HG02623 (cell line): ENCODE measurements around the gene PMM1.
"Not testable (repeated sequence)": the region's sequence is repeated elsewhere in the genome, so short reads cannot be mapped to it uniquely, and the experiment has no call there.

Experiments used
- ATAC-seq: cut with Tn5 transposase; IDR thresholded peaks from one replicate; pipeline ENCODE4 v1.9.1; 2021; ENCODE audit warnings: moderate library complexity; ENCODE audit not compliant: unreplicated experiment

PMM1 gene

DNA sequence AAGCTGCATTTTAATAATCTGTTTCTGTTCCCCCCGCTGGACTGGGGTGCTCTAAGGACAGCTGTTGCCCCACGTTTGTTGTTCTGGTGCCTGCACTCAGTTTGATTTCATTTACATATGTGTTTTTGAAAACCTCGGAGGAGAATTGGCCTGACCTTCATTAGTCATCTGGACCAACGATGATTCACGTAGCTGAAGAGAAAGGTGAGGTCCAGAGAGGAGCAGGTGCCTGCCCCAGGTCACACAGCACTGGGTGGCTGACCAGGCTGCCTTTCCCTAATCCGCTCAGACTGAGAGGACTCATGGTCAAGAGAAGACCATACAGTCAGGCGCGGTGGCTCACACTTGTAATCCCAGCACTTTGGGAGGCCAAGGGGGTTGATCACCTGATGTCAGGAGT lies 25.1 kb downstream of the PMM1 start:
- no peak for ATAC-seq

DNA sequence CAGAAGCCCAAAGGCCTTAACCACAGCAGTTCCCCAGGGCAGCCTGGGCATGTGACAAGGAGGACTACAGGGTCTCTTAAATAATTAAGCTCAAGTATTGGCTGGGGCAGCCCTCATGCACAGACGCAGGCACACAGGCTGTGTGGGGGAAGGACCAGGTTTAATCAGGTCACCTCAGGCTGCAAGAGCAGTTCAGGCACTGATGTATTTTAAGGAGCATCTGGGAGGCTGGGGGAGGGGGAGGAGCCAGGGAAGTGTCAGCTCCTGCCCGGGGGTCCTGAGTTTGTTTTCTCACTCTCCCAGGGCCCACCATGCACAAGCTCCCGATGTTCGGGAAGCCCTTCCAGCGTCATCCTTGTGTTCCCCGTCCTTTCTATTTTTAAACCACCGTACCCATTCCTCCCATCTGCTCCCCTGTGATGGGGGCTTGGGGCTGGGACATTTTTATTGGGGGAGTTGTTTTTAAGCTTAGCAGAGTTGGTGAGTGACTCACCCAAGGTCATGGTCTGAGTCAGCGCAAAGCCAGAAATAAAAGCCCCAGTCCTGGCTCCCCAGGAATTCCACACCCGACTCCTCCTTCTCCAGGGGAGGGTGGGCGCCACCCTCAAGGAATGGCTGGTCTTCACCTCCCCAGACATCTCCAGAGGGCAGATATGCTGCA lies 26.5 kb downstream of the PMM1 start:
- ATAC-seq = no peak

DNA sequence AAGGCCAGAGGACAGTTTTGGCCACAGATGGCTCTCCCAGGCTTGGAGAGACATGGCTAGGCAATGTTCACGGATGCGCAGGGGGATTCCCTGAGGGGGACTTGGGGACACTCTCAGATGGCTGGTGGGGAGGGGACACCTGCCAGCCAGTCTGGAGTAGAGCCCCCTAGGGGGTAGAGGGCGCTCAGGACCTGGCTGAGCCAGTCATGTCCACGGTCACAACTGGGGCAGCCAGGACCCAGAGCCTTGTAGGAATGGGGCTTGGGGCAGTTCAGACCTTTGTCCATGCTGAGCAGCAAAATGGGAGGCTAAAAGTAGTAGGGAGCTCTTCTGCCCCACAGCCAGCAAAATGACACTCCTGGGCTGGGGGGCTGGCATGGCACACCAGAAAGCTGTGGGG lies 27.2 kb downstream of the PMM1 start:
- ATAC-seq = no peak

DNA sequence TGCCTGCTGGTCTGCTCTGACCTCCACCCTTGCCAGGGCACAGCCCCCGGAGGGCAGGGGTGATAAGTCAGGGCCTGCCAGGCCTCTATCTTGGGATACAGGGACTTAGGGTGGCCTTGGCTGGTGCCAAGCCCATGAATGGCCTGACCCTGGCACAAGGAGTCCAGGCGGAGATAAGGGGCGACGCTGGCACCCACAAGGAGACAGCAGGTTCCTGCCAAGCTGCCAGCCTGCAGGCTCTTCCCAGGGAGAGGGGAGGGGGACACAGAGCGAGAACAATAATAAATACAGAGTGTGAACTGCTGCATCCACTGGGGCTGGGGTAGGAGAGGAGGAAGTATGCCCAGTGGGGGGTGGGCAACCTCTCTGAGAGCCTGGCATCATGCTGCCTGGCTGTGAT lies 27.9 kb downstream of the PMM1 start:
- no peak for ATAC-seq

DNA sequence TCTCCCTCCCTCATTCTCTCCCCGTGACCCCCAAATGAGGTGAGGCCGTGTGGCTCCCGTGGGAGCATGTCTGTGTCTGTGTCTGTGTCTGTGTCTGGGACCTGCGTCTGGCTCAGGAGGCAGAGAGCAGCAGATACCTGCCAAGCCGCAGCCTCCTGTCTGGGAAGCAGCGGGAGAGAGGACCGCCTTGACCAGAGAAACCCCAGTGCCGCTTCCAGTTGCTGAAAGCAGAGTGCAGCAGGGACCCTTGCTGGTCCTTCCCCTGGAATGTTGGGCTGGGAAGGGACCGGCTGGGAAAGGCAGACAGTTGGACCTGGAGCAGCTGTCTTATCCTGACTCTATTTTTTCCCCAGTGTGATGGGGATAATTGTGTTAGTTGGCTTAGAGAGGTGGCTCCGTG lies 28.3 kb downstream of the PMM1 start:
- no peak for ATAC-seq

DNA sequence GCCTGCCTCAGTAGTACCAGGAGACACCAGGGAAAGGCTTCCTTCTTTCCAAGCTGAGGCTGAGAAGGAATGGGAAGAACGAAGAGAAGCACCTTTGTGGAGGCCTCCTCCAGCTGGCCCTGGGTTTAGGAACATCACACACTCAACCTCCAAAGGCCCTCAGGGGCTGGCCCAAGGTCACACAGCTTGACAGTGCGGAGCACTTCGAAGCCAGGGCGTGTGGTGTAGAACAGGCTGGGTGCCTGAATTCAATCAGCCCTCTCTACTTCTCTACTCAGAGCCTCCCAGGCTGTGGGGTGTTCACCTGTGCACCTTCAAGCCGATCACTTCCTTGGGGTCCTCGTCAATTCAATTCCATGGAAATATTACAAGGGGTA lies 29.6 kb downstream of the PMM1 start:
- ATAC-seq = no peak

DNA sequence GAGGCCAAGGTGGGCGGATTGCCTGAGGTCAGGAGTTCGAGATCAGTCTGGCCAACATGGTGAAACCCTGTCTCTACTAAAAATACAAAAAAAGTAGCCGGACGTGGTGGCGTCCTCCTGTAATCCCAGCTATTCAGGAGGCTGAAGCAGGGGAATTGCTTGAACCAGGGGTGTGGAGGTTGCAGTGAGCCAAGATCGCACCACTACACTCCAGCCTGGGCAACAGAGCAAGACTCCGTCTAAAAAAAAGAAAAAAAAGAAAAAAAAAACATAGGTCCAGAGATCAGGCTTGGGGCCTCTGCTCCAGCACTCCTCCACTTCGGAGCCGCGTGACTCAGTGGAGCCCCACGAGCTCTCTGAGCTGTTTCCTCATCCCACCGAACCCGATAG lies 31.4 kb downstream of the PMM1 start:
- ATAC-seq = not testable (repeated sequence)

DNA sequence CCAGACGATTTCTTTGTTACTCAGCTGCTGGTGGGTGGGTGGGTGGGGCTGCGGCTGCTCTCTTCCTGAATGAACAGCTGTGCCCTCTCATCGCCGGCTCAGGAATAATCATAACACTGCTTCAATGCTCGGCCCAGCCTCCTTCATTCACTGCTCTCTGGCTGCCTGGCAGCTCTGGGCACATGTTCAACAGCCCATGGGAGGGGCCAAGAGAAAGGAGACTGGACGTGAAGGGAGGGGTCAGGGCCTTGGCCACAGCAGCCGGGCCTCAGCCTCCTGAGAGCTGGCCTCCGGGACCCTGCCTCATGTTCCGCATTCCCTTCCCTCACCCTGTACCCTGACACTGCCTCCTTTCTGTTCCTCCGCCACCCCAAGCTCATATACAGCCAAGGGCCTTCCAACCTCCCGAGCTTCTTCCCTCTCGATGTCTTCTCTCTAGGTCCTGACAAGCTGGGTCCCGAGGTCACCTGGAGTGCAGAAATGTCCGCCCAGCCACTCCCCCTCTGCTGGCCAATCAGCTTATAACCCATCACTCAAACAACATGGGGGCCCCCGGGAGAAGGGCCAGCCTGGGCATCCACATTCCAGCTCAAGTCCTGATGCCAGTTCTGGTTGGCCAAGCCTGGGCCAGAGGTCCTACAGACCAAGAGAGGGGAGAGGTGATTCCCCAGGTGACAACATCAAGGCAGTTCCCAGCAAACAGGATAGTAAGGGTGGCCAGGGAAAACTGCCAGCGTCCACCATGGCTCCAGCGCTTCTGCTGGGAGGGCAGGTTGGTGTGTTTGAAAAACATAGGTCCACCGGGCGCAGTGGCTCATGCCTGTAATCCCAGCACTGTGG lies 32.0 kb downstream of the PMM1 start:
- no peak for ATAC-seq

DNA sequence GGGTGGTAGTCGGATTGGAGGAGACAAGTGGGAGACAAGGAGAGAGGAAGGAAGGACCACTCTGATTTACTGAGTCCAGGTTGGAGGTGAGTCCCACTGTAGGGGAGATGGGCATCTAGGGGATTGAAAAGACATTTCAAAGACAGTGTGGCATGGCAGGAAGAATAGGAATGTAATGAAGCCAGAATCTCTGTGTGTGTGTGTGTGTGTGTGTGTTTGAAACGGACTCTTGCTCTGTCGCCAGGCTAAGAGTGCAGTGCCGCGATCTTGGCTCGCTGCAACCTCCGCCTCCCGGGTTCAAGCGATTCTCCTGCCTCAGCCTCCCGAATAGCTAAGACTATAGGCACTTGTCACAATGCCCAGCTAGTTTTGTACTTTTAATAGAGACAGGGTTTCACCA lies 33.1 kb downstream of the PMM1 start:
- no peak for ATAC-seq

DNA sequence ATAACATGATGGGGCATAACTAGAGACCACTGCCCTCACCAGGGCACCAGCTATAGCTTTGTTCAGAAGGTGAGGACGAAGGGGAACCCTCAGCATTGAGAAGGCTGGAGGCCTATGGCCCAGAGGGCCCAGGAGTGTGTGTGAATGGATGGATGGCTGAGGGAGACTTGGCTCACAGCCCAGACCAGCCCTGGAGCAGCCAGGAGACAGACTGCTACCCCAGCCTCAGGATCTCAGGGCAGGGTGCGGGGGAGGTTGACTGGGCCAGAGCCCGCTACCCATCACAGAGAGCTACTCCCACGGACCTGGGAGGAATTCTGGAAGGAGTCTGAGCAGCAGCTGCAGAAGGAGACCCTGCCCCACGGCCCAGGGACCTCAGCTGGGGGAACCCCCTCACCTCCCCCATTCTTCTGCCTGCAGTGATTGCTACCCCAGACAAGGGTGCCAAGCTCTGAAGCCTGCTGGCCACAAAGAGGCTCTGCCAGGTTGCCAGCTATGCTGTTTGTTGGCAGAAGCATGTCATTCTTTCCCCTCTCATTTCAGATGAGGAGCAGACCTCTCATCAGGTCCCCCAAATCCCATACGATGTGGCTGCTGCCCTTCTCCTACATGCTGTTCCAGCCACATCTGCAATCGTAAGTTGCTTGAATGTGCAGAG lies 34.2 kb downstream of the PMM1 start:
- ATAC-seq = no peak

DNA sequence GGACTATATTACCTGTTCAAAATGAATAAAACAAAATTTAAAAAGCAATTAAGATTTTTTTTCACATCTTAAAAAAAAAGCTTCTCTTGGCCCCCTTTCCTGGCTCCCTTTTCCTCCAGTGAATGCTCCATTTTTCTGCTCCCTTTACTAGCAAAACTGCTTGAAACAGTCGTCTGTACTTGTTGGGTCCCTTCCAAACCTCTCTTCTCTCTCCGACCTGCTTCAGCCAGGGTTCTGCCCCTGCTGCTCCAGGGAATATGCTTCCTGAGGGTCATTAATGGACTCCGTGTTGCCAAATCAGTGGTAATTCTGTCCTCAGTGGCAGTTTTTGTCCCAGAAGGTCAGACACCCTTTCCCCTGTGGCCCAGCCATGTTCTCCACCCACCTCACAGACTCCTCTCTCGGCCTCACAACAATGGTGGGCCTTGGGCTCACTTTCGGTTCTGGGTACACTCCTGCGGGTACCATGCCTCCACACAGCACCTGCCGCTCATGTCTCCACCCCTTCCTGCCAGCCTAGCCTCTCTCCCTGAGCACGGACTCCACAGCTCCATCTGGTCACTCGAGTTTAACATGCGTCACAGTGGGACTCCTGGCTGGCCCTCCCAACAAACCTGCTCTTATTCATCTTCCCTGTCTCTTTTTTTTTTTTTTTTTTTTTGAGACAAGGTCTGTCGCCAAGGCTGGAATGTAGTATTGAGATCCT lies 37.6 kb downstream of the PMM1 start:
- ATAC-seq = no peak

DNA sequence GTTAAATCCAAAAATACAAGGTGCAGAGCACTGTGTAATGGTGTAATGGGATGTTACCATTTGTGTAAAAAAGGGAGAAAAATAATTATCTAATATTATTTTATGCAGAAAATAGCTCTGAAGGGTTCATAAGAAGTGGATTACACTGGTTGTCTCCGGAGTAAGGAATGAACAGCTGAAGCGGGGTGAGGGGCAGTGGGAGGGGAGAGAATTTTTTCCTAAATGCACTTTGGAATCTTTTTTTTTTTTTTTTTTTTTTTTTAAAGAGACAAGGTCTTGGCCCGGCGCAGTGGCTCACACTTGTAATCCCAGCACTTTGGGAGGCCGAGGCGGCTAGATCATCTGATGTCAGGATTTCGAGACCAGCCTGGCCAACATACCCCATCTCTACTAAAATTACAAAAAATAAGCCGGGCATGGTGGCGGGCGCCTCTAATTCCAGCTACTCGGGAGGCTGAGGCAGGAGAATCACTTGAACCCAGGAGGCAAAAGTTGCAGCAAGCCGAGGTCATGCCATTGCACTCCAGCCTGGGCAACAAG lies 38.6 kb downstream of the PMM1 start:
- no peak for ATAC-seq

DNA sequence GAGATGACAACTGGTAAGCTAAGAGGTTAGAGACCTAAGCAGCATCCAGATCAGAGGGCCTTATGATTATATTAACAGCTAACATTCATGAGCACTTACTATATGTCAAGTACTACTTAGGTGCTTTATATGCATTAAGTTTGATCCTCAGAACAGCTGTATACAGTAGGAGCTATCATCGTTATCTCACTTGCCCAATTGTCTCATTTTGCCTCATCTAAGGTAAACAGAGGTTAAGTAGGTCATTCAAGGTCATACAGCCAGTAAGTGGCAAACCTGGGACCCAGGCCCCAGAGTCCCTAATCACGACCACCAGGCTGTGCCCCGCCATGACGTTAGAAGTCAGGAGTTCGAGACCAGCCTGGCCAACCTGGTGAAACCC lies 40.8 kb downstream of the PMM1 start:
- no peak for ATAC-seq

DNA sequence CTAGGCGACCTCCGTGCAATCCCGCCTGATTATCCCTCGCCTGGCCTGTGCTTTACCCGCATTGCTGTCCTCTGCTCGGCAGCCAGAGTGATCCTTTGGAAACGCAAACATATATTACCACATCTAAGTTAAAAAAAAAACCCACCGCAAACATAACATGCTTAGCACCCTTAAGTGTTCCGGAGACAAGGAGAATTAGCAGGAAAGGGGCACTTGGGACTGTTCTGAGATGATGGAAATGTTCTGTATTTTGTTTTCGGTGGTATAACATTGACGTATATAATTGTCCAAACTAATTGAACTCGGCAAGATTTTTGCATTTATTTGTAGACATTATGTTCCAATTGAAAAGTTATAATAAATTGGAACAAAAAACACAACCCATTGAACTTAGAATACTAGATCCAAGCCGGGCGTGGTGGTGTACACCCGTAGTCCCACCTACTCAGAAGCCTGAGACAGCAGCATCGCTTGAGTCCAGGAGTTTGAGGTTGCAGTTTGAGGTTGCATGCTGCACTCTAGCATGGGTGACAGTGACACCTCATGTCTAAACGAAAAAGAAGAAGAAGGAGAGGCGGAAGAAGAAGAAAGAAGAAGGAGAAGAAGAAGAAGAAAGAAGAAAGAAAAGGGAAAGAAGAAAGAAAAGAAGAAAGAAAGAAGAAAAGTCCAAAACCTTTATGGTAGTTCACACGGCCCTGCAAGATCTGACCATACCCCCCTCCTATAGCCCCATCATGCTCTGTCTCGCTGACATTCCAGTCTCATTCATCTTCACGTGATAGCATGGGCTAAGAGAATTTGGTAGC lies 44.8 kb downstream of the PMM1 start:
- ATAC-seq = no peak

DNA sequence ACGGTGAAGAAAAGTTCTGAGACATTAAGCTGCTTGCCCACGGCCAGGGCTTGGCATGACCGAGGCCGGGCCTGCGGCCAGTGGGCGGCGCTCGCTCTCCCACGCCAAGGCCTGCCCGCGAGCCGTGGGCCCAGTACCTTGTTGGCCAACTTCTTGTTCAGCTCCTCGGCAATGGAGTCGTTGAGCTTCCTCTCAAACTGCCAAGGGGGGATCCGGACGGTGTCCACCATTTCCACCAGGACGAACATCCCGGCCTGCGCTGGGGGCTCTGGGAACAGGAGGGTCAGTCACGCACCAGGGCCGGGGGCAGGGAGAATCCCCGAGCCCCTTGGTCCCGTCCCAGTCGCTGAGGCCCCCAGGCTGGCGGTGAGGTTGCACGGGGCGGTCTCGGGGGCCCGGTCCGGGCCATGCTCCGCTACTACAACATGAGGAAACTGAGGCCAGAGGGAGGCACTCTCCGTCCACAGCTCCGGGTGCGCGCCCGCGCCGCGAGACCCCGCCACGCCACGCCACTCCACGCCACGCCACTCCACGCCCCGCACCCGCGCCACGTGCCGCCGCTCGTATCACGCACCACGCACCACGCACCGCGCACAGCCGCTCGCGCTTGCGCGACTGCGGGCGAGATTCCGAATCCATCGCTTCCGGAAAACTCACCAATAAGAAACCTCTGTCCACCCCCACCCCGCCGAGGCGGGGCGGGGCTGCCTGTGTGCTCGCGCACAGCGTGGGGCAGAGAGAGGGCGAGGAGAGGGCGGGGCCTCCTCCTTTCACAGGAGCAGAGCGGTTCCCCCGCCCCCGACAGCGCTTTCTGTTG lies 45.6 kb downstream of the PMM1 start, which contains the start of gene POLR3H:
TSS of gene POLR3H (minus strand) at position 617 of the 817 bp plus-strand sequence. CDS start at position 248, 369 bp downstream.
- ATAC-seq = peak; percentile 90

DNA sequence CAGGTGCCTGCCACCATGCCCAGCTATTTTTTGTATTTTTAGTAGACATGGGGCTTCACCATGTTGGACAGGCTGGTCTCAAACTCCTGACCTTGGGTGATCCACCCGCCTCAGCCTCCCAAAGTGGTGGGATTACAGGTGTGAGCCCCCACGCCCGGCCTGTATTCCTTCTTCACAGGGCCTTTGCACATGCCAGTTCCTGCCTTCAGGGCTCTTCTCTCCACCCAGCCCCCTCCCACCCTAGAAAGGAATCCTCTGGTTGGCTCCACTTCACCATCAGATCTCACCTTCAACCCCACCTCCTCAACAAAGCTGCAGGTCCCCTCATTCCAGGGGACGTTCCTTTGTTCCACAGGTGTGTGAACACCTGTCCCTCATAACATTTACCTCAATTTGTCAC lies 47.4 kb downstream of the PMM1 start:
- ATAC-seq = no peak

DNA sequence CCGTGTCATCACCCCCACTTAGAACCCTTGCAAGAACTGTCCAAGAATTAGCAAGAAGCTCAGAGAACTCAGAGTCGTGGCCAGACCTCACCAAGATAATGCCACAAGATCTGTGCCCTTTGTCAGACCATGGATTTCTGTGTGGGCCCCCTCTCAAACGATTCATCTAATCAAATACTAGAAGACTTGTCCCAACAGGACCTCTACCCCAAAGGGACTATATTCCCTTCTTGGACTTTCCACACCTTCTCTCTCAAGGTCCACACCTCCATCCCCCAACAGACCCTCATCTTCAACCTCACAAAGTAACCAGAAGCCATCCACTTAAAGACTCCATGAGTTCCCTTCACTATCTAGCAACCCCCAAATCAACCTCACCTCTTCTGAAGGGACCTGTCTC lies 48.2 kb downstream of the PMM1 start:
- ATAC-seq = no peak

DNA sequence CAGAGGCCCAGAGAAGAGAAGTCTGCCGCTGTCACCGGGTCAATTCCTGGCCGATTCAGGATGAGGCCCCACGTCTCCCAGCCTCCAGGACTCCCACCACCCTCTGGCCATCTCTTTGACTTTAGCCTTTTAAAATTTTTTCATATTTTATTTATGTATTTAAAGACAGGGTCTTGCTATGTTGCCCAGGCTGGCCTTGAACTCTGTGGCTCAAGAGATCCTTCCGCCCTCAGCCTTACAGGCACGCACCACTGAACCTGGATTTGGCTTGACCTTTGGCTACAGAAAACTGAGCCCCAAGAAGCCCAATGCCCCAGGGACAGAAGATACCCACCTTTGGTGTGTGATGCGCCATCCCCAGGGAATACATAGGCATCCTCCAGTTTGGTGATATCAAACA lies 49.3 kb downstream of the PMM1 start:
- ATAC-seq = no peak

DNA sequence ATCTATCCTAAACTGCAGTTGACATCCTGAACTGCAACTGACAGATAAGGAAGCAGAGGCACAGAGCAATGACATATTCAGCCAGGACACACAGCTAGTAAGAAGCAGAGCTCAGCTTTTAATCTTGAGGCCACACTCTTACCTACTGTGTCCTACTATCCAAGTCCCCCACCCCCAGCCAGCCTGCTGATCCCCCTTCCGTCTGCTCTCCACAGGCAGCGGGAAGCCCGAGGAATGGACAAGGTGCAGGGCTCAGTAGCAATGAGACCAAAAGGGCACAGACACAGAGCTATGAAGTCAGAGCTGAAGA lies 49.7 kb downstream of the PMM1 start:
- ATAC-seq = no peak
